WI38 (cell line): Measurements from ENCODE around the gene TRIM40.
"Not testable (repeated sequence)": the region's sequence is repeated elsewhere in the genome, so short reads cannot be mapped to it uniquely, and the experiment has no call there.

Experiments
- H3K4me3 ChIP-seq: 2 replicates; pipeline ENCODE4 v1.5.1; 2011; ENCODE audit warnings: low read depth, mild to moderate bottlenecking, control low read depth, low read length
- CTCF ChIP-seq: IDR thresholded peaks from 2 replicates; pipeline ENCODE4 v1.5.1; 2012; ENCODE audit warnings: low read depth, mild to moderate bottlenecking, control low read depth, low read length

TRIM40 gene

GRCh38 chr6:30113841-30114240 is 22.1 kb upstream of the TRIM40 start:
- TF ChIP-seq CTCF: no peak
- H3K4me3 ChIP-seq: no peak overlapping the region

GRCh38 chr6:30116724-30117123 is 19.2 kb upstream of the TRIM40 start:
- no peak overlapping the region for H3K4me3 ChIP-seq
- TF ChIP-seq CTCF: no peak

GRCh38 chr6:30118691-30119090 is 17.2 kb upstream of the TRIM40 start:
- H3K4me3 ChIP-seq: not testable (repeated sequence)

GRCh38 chr6:30121446-30122366 is 14.2 kb upstream of the TRIM40 start:
- no peak for TF ChIP-seq CTCF
- no peak overlapping the region for H3K4me3 ChIP-seq

- no peak for TF ChIP-seq CTCF
- no peak overlapping the region for H3K4me3 ChIP-seq
Measured at GRCh38 chr6:30122515-30122914, 13.4 kb upstream of the TRIM40 start.

GRCh38 chr6:30127238-30128093 is 8.5 kb upstream of the TRIM40 start:
- no peak for TF ChIP-seq CTCF
- H3K4me3 ChIP-seq: no peak overlapping the region

GRCh38 chr6:30129265-30130178 is 6.4 kb upstream of the TRIM40 start:
- no peak for TF ChIP-seq CTCF
- H3K4me3 ChIP-seq: no peak overlapping the region
